ENCODE data around the gene ZBTB21.

Gene ZBTB21

GRCh38 chr21:41987310-41987709, 22.9 kb downstream of the ZBTB21 start:
- DNase-seq (ENCODE audit: low read depth, low spot score), result no peak
- no peak overlapping the region for H3K4me3 ChIP-seq (ENCODE audit: low read depth, low read length)
- ChIA-PET POLR2A (no interaction called here), CTCF (interaction anchor here (1.3 to 1.6 kb wide), 3 partner anchors 10 to 22 kb away, joined by 3 read pairs; no protein-coding TSS in a partner anchor)
- TF ChIP-seq CTCF (IDR thresholded peaks at IDR 0.05; ENCODE audit: insufficient read depth, low read length, missing control alignments), result no peak

- no peak overlapping the region for H3K4me3 ChIP-seq (ENCODE audit: low read depth, low read length)
- ChIA-PET POLR2A (no interaction called here), CTCF (interaction anchor here (1.4 to 1.6 kb wide), 2 partner anchors 11 to 21 kb away, joined by 3 read pairs; no protein-coding TSS in a partner anchor)
- DNase-seq (ENCODE audit: low read depth, low spot score), result no peak
- no peak for TF ChIP-seq CTCF (IDR thresholded peaks at IDR 0.05; ENCODE audit: insufficient read depth, low read length, missing control alignments)
These were observed 24.3 kb downstream of the ZBTB21 start for GRCh38 chr21:41985662-41986416.

- H3K4me3 ChIP-seq (ENCODE audit: low read depth, low read length), result no peak overlapping the region
- DNase-seq (ENCODE audit: low read depth, low spot score), result no peak
- ChIA-PET CTCF (interaction anchor here (0.7 kb wide), 1 partner anchor 134 kb away, joined by 3 read pairs; no protein-coding TSS in a partner anchor), POLR2A (no interaction called here)
- TF ChIP-seq CTCF (IDR thresholded peaks at IDR 0.05; ENCODE audit: insufficient read depth, low read length, missing control alignments), result no peak
These were observed 26.9 kb downstream of the ZBTB21 start for GRCh38 chr21:41983229-41983628.

GRCh38 chr21:41980561-41980960, 29.6 kb downstream of the ZBTB21 start:
- no peak for TF ChIP-seq CTCF (IDR thresholded peaks at IDR 0.05; ENCODE audit: insufficient read depth, low read length, missing control alignments)
- ChIA-PET CTCF (interaction anchor here (1.1 to 1.2 kb wide), 2 partner anchors 10 to 12 kb away, joined by 3 to 4 read pairs; no protein-coding TSS in a partner anchor), POLR2A (no interaction called here)
- DNase-seq (ENCODE audit: low read depth, low spot score), result no peak
- no peak overlapping the region for H3K4me3 ChIP-seq (ENCODE audit: low read depth, low read length)

- ChIA-PET CTCF (no interaction called here), POLR2A (no interaction called here)
These were observed 30.3 kb downstream of the ZBTB21 start for GRCh38 chr21:41979751-41980369.

More at GRCh38 chr21:41979751-41980369, 30.3 kb downstream of the ZBTB21 start:
- no peak overlapping the region for H3K4me3 ChIP-seq (ENCODE audit: low read depth, low read length)
- no peak for TF ChIP-seq CTCF (IDR thresholded peaks at IDR 0.05; ENCODE audit: insufficient read depth, low read length, missing control alignments)
- no peak for DNase-seq (ENCODE audit: low read depth, low spot score)
